ENCODE data around the gene KRT75.

DNA sequence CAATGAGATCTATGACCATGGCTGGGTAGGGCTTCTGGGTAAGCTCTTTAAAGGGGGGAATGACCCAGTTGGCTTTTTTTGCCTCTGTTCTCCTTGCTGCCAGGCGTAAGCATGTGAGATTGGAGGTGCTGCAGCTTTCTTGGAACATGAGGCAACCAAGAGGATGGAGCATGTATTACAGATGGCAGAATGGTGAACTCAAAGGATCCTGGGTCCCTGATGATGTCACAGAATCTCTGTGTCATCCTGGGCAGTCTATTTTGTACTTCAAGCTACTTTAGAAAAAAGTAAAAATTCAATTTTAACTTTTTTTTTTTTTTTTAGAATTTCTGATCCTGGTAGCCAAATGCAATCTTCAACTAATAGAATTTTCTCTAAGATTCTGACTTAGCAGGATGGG lies 36.0 kb downstream of the KRT75 start:
- TF ChIP-seq POLR2AphosphoS5 (IDR thresholded peaks at IDR 0.05; ENCODE audit: insufficient read depth, low read depth, low read length): no peak
- no peak for TF ChIP-seq CTCF (IDR thresholded peaks at IDR 0.05; ENCODE audit: extremely low read depth in 1 of 2, insufficient read depth in 1 of 2, low read depth in 1 of 2, low read length in 2 of 2)
- TF ChIP-seq MAX (IDR thresholded peaks at IDR 0.05; ENCODE audit: insufficient read depth, insufficient read length): no peak
- no peak for TF ChIP-seq POLR2A (IDR thresholded peaks at IDR 0.05; ENCODE audit: low read depth, low read length)

Data from endothelial cell of umbilical vein (primary cell).